ENCODE measurements around the gene LRRC15. TPM values are rescaled to one million over a fixed set of nuclear protein-coding genes. Genes with fewer than 3 reads are reported as not detected.

The LRRC15 gene
- total and polyA plus RNA-seq, 2 experiments from 2014 or later, result 0.05 to 0.14 TPM

- Histone ChIP-seq H3K4me1 (ENCODE audit: insufficient read depth) (no peaks in the 10 kb centered on the region), H3K36me3 (ENCODE audit: insufficient read depth) (no peaks in the 10 kb centered on the region), H3K79me2 (replicated peaks; ENCODE audit: insufficient read depth) (no peaks in the 10 kb centered on the region), H3K27me3 (ENCODE audit: insufficient read depth) (no peaks in the 10 kb centered on the region), H2AFZ (no peak overlapping the region), H3K27ac (ENCODE audit: low read depth) (no peak overlapping the region), H3K4me2 (no peak overlapping the region), H3K4me3 (no peak overlapping the region), H3K9me2 (ENCODE audit: insufficient read depth) (0 out of 2 replicates have a peak, but pooled peaks cover 11% of the 10 kb centered on the region), H4K20me1 (replicated peaks; ENCODE audit: insufficient read depth) (no peaks in the 10 kb centered on the region), H3F3A (replicated peaks; ENCODE audit: low read depth) (no peaks in the 10 kb centered on the region)
- DNase-seq (ENCODE audit: low spot score) (no peak), ATAC-seq (no peak)
- Mint-ChIP-seq H3K27me3 (ENCODE audit: insufficient read depth, low read depth, poor library complexity) (peaks cover 6% of the 10 kb centered on the region), H3K36me3 (ENCODE audit: low read depth) (no peaks in the 10 kb centered on the region), H3K4me3 (no peak overlapping the region), H3K4me1 (peaks cover 4% of the 10 kb centered on the region; the same call in 1 of the 3 replicates), H3K27ac (no peak overlapping the region), H3K9me3 (no peaks in the 10 kb centered on the region)
- TF ChIP-seq ZNF462 (CRISPR knock-in tag; IDR thresholded peaks at IDR 0.05) (no peak), EZH2phosphoT487 (IDR thresholded peaks at IDR 0.05; ENCODE audit: unreplicated experiment) (no peak), ETS1 (IDR thresholded peaks at IDR 0.05) (no peak), ZNF114 (CRISPR knock-in tag; IDR thresholded peaks at IDR 0.05) (no peak), POLR2AphosphoS5 (IDR thresholded peaks at IDR 0.05; ENCODE audit: low read depth) (no peak), STAT1 (IDR thresholded peaks at IDR 0.05; ENCODE audit: unreplicated experiment) (no peak), EZH2 (IDR thresholded peaks at IDR 0.05; ENCODE audit: low read depth, unreplicated experiment) (no peak), CREB1 (CRISPR knock-in tag; IDR thresholded peaks at IDR 0.05; ENCODE audit: low read depth) (no peak), NANOG (IDR thresholded peaks at IDR 0.05; ENCODE audit: borderline replicate concordance) (no peak), REST (IDR thresholded peaks at IDR 0.05; ENCODE audit: unreplicated experiment) (no peak), JUNB (IDR thresholded peaks at IDR 0.05; ENCODE audit: unreplicated experiment) (no peak), ZNF331 (CRISPR knock-in tag; IDR thresholded peaks at IDR 0.05; ENCODE audit: low read depth) (no peak), CTCF (conservative IDR thresholded peaks at IDR 0.05; ENCODE audit: low read depth in 2 of 2) (no peak)
Measured at GRCh38 chr3:194357681-194358080, 11.9 kb downstream of the LRRC15 start.
